ENCODE results near the gene PTPRK.
"Not testable (repeated sequence)": the region's sequence is repeated elsewhere in the genome, so short reads cannot be mapped to it uniquely, and the experiment has no call there.

DNA sequence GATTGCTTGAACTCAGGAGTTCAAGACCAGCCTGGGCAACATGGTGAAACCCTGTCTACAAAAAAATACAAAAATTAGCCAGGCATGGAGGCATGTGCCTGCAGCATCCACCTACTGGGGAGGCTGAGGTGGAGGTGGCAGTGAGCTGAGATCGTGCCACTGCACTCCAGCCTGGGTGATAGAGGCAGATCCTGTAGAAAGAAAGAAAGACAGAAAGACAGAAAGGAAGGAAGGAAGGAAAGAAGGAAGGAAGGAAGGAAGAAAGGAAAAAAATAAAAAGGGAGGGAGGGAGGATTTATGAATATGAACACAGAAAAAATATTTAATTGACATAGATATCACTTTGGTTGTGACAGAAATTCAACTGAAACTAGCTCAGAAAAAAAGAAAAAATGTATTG lies 33.8 kb downstream of the PTPRK start:
- TF ChIP-seq, protein P1, sequence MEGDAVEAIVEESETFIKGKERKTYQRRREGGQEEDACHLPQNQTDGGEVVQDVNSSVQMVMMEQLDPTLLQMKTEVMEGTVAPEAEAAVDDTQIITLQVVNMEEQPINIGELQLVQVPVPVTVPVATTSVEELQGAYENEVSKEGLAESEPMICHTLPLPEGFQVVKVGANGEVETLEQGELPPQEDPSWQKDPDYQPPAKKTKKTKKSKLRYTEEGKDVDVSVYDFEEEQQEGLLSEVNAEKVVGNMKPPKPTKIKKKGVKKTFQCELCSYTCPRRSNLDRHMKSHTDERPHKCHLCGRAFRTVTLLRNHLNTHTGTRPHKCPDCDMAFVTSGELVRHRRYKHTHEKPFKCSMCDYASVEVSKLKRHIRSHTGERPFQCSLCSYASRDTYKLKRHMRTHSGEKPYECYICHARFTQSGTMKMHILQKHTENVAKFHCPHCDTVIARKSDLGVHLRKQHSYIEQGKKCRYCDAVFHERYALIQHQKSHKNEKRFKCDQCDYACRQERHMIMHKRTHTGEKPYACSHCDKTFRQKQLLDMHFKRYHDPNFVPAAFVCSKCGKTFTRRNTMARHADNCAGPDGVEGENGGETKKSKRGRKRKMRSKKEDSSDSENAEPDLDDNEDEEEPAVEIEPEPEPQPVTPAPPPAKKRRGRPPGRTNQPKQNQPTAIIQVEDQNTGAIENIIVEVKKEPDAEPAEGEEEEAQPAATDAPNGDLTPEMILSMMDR (IDR thresholded peaks at IDR 0.05): not testable (repeated sequence)
- TF ChIP-seq POLR2A (IDR thresholded peaks at IDR 0.05): not testable (repeated sequence)
